RCC 7860 (cell line): ENCODE results near the gene KLHL29.

Experiments used
- DNase-seq: peaks from one replicate; pipeline ENCODE4 v3.0.0-alpha.2; 2015; ENCODE audit warnings: low spot score
- FAIRE-seq: peaks from 2 replicates; lab custom pipeline; 2012; peaks lifted over from hg19 to GRCh38; lab: Jason Lieb, UNC

Gene KLHL29

GRCh38 chr2:23544589-23545295, 159.8 kb downstream of the KLHL29 start:
- DNase-seq: no peak

GRCh38 chr2:23545396-23545795, 160.4 kb downstream of the KLHL29 start:
- FAIRE-seq (no peak), DNase-seq (no peak)

More at GRCh38 chr2:23544589-23545295, 159.8 kb downstream of the KLHL29 start:
- FAIRE-seq: no peak

- DNase-seq (no peak), FAIRE-seq (no peak)
Measured at GRCh38 chr2:23545811-23546210, 160.8 kb downstream of the KLHL29 start.

- FAIRE-seq: no peak
- no peak for DNase-seq
Measured at GRCh38 chr2:23546913-23547312, 161.9 kb downstream of the KLHL29 start.

- DNase-seq: no peak
- no peak for FAIRE-seq
Measured at GRCh38 chr2:23547725-23548124, 162.7 kb downstream of the KLHL29 start.

- DNase-seq (no peak), FAIRE-seq (no peak)
Measured at GRCh38 chr2:23548143-23548769, 163.3 kb downstream of the KLHL29 start.

- FAIRE-seq: no peak
- DNase-seq: no peak
Measured at GRCh38 chr2:23549051-23549450, 164.1 kb downstream of the KLHL29 start.

GRCh38 chr2:23549821-23550530, 165.0 kb downstream of the KLHL29 start:
- FAIRE-seq (no peak), DNase-seq (no peak)

GRCh38 chr2:23550553-23550952, 165.6 kb downstream of the KLHL29 start:
- no peak for DNase-seq
- FAIRE-seq: no peak

GRCh38 chr2:23551875-23552274, 166.9 kb downstream of the KLHL29 start:
- DNase-seq (no peak), FAIRE-seq (no peak)

GRCh38 chr2:23553561-23553960, 168.6 kb downstream of the KLHL29 start:
- DNase-seq (no peak), FAIRE-seq (no peak)

GRCh38 chr2:23554054-23554697, 169.2 kb downstream of the KLHL29 start:
- DNase-seq (no peak), FAIRE-seq (no peak)

GRCh38 chr2:23555944-23556343, 171.0 kb downstream of the KLHL29 start:
- FAIRE-seq (no peak), DNase-seq (no peak)

- FAIRE-seq (no peak), DNase-seq (no peak)
Measured at GRCh38 chr2:23556929-23557328, 171.9 kb downstream of the KLHL29 start.

GRCh38 chr2:23557455-23557854, 172.5 kb downstream of the KLHL29 start:
- no peak for DNase-seq
- no peak for FAIRE-seq

- DNase-seq: no peak
Measured at GRCh38 chr2:23559561-23560239, 174.7 kb downstream of the KLHL29 start.

GRCh38 chr2:23561088-23561487, 176.1 kb downstream of the KLHL29 start:
- DNase-seq (no peak), FAIRE-seq (no peak)

More at GRCh38 chr2:23559561-23560239, 174.7 kb downstream of the KLHL29 start:
- FAIRE-seq: no peak

- no peak for FAIRE-seq
Measured at GRCh38 chr2:23561544-23561943, 176.6 kb downstream of the KLHL29 start.

GRCh38 chr2:23562143-23562542, 177.2 kb downstream of the KLHL29 start:
- FAIRE-seq: no peak
- no peak for DNase-seq

More at GRCh38 chr2:23561544-23561943, 176.6 kb downstream of the KLHL29 start:
- no peak for DNase-seq

- no peak for FAIRE-seq
Measured at GRCh38 chr2:23563151-23563550, 178.2 kb downstream of the KLHL29 start.

More at GRCh38 chr2:23563151-23563550, 178.2 kb downstream of the KLHL29 start:
- DNase-seq: no peak
